ENCODE measurements around the gene DOCK7. TPM values are rescaled to one million over a fixed set of nuclear protein-coding genes. Genes with fewer than 3 reads are reported as not detected.

DOCK7 gene
- total RNA-seq, 1 experiment from 2014 or later, result 43.6 TPM

DNA sequence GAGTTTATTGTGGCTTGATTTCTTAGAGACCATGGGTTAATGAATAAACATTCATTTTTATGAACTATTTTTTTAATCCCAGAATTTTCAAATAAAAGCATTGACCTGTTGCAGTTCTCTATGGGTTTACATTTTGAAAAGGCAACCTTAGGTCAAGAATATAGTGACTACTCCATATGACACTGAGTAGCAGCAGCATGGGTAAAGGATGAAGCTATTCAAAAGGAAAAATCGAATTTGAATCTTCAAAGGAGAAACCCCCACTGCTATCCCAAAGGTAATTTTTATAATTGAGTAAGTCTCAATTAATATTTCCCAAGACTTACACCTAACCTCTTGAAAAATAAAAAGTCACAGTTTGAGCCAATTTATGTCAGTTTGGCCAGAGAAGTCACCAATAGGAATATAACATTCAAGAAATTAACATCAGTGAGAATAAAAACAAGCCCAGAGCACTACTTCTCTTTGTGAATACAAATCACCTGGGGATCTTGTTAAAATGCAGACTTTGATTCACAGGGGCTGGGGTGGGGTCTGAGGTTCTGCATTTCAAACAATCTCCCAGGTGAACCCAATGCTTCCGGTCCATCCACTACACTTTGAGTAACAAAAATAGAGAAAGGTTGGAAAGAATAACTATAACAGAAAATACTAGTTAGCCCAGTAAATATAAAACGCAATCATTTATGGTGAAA lies 211.5 kb downstream of the DOCK7 start:
- H3K27me3 Mint-ChIP-seq (ENCODE audit: insufficient read depth, unreplicated experiment), result no peaks in the 10 kb centered on the region

DNA sequence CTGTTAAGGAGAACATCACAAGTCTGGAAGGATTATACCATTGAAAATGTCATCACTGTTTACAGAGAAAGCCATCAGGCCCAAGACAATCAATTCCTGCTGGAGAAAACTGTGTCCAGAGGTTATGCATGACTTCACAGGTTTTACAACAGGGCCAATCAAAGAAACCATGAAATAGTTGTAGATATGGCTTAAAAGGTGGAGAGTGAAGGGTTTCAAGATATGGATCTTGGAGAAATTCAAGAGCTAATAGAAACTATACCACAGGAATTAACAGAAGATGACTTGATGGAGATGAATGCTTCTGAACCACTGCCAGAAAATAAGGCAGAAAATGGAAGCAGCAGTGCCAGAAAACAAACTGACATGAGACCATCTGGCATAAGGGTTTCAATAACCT lies 221.1 kb downstream of the DOCK7 start:
- H3K4me1 ChIP-seq, result no peaks in the 10 kb centered on the region
- no TSS peak for BruUV-seq (replicated peaks)
- H3K9me3 ChIP-seq, result no peaks in the 10 kb centered on the region
- H3K27me3 ChIP-seq (replicated peaks; ENCODE audit: control insufficient read depth, insufficient read depth, low read length), result no peaks in the 10 kb centered on the region
- no peaks in the 10 kb centered on the region for H3K27me3 Mint-ChIP-seq (ENCODE audit: insufficient read depth, unreplicated experiment)
- no peaks in the 10 kb centered on the region for H3K9me3 Mint-ChIP-seq (ENCODE audit: unreplicated experiment)
- no peaks in the 10 kb centered on the region for H3K4me1 Mint-ChIP-seq (ENCODE audit: low read depth, unreplicated experiment)
- POLR2A ChIA-PET, result no interaction called here
- intact Hi-C loops (cut with micrococcal nuclease; ENCODE audit: unreplicated experiment), result no loop called here
- no peaks in the 10 kb centered on the region; the same call in 1 of the 2 replicates for H3K36me3 ChIP-seq (ENCODE audit: control insufficient read depth, insufficient read depth, low read length)
- H3K4me3 ChIP-seq (ENCODE audit: low read depth, low read length), result no peak overlapping the region
- H3K27ac Mint-ChIP-seq (ENCODE audit: unreplicated experiment), result no peak overlapping the region
- no peak overlapping the region for H3K4me3 Mint-ChIP-seq (ENCODE audit: unreplicated experiment)
- peaks cover 29% of the 10 kb centered on the region for H3K36me3 Mint-ChIP-seq (ENCODE audit: insufficient read depth, unreplicated experiment)
- CTCF ChIA-PET, result no interaction called here
- TF ChIP-seq, protein P1, sequence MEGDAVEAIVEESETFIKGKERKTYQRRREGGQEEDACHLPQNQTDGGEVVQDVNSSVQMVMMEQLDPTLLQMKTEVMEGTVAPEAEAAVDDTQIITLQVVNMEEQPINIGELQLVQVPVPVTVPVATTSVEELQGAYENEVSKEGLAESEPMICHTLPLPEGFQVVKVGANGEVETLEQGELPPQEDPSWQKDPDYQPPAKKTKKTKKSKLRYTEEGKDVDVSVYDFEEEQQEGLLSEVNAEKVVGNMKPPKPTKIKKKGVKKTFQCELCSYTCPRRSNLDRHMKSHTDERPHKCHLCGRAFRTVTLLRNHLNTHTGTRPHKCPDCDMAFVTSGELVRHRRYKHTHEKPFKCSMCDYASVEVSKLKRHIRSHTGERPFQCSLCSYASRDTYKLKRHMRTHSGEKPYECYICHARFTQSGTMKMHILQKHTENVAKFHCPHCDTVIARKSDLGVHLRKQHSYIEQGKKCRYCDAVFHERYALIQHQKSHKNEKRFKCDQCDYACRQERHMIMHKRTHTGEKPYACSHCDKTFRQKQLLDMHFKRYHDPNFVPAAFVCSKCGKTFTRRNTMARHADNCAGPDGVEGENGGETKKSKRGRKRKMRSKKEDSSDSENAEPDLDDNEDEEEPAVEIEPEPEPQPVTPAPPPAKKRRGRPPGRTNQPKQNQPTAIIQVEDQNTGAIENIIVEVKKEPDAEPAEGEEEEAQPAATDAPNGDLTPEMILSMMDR (IDR thresholded peaks at IDR 0.05; ENCODE audit: insufficient read depth in 1 of 2, low read depth in 1 of 2, low read length in 1 of 2, severe bottlenecking in 1 of 2, unreplicated experiment in 1 of 2), result no peak
- DNase-seq, result no peak

More for the DNA sequence above, 211.5 kb downstream of the DOCK7 start:
- no peaks in the 10 kb centered on the region for H3K36me3 ChIP-seq (ENCODE audit: control insufficient read depth, insufficient read depth, low read length)
- no TSS peak for BruUV-seq (replicated peaks)
- H3K4me3 Mint-ChIP-seq (ENCODE audit: unreplicated experiment), result no peak overlapping the region
- peaks cover 29% of the 10 kb centered on the region for H3K36me3 Mint-ChIP-seq (ENCODE audit: insufficient read depth, unreplicated experiment)
- H3K4me3 ChIP-seq (ENCODE audit: low read depth, low read length), result no peak overlapping the region
- POLR2A ChIA-PET, result no interaction called here
- H3K27me3 ChIP-seq (replicated peaks; ENCODE audit: control insufficient read depth, insufficient read depth, low read length), result no peaks in the 10 kb centered on the region
- H3K9me3 Mint-ChIP-seq (ENCODE audit: unreplicated experiment), result no peaks in the 10 kb centered on the region
- peaks cover 5% of the 10 kb centered on the region for H3K4me1 Mint-ChIP-seq (ENCODE audit: low read depth, unreplicated experiment)
- H3K27ac Mint-ChIP-seq (ENCODE audit: unreplicated experiment), result no peak overlapping the region
- TF ChIP-seq, protein P1 (IDR thresholded peaks at IDR 0.05; ENCODE audit: insufficient read depth in 1 of 2, low read depth in 1 of 2, low read length in 1 of 2, severe bottlenecking in 1 of 2, unreplicated experiment in 1 of 2), result no peak
- intact Hi-C loops (cut with micrococcal nuclease; ENCODE audit: unreplicated experiment), result no loop called here
- no peak for DNase-seq
- CTCF ChIA-PET, result no interaction called here
- no peaks in the 10 kb centered on the region for H3K4me1 ChIP-seq
- H3K9me3 ChIP-seq, result no peaks in the 10 kb centered on the region

DNA sequence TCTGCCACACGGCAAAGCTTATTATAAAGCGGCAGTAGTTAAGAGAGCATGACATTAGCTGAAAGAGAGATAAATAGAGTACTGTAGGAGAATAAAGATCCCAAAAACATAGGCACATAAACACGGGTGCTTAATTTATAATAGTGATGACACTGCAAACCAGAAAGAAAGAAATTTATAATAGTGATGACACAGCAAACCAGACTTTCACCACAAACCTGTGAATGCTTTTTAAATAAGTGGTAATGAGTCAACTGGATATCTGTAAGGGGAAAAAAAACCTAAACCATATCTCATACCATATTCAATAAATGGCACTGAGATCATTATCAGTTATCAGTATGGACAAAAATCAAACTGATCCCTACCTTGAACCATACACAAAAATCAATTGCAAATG lies 225.8 kb downstream of the DOCK7 start:
- CTCF ChIA-PET, result no interaction called here
- H3K27me3 Mint-ChIP-seq (ENCODE audit: insufficient read depth, unreplicated experiment), result no peaks in the 10 kb centered on the region
- intact Hi-C loops (cut with micrococcal nuclease; ENCODE audit: unreplicated experiment), result no loop called here
- no peak for DNase-seq
- Histone ChIP-seq H3K27me3 (replicated peaks; ENCODE audit: control insufficient read depth, insufficient read depth, low read length) (no peaks in the 10 kb centered on the region), H3K4me3 (ENCODE audit: low read depth, low read length) (no peak overlapping the region), H3K4me1 (no peaks in the 10 kb centered on the region), H3K36me3 (ENCODE audit: control insufficient read depth, insufficient read depth, low read length) (no peaks in the 10 kb centered on the region; the same call in 1 of the 2 replicates), H3K9me3 (no peaks in the 10 kb centered on the region)
- no peaks in the 10 kb centered on the region for H3K9me3 Mint-ChIP-seq (ENCODE audit: unreplicated experiment)
- no peaks in the 10 kb centered on the region for H3K4me1 Mint-ChIP-seq (ENCODE audit: low read depth, unreplicated experiment)
- BruUV-seq (replicated peaks), result no TSS peak
- no peak overlapping the region for H3K4me3 Mint-ChIP-seq (ENCODE audit: unreplicated experiment)
- POLR2A ChIA-PET, result interaction anchor here (0.6 kb wide), 1 partner anchor 263 kb away, joined by 9 read pairs; no protein-coding TSS in a partner anchor
- H3K36me3 Mint-ChIP-seq (ENCODE audit: insufficient read depth, unreplicated experiment), result peaks cover 8% of the 10 kb centered on the region
- TF ChIP-seq, protein P1 (IDR thresholded peaks at IDR 0.05; ENCODE audit: insufficient read depth in 1 of 2, low read depth in 1 of 2, low read length in 1 of 2, severe bottlenecking in 1 of 2, unreplicated experiment in 1 of 2), result no peak
- no peak overlapping the region for H3K27ac Mint-ChIP-seq (ENCODE audit: unreplicated experiment)
